Panc1 (cell line): ENCODE data around the gene NEK4. TPM values are rescaled to one million over a fixed set of nuclear protein-coding genes. Genes with fewer than 3 reads are reported as not detected.

Experiments
- ATAC-seq: fragments of 200-7000 bp; cut with Tn5 transposase; 2 replicates; pipeline ENCODE4 v1.9.1; 2020; ENCODE audit warnings: mild to moderate bottlenecking, moderate library complexity
- BruUV-seq: library from RNA; stranded (reverse); fragments of 400-500 nt; replicated peaks from 2 replicates; lab custom pipeline; 2021; lab: Mats Ljungman, UMichigan
- CTCF ChIA-PET: fragments of 300-600 bp; sonication (Branson Sonifier 250); formaldehyde crosslinking; loops from one replicate; lab custom pipeline; 2022; ENCODE audit warnings: antibody characterized with exemption; lab: Charles Lee
- POLR2A ChIA-PET: fragments of 300-600 bp; sonication (Branson Sonifier 250); formaldehyde crosslinking; loops from one replicate; lab custom pipeline; 2022; ENCODE audit warnings: antibody characterized with exemption; lab: Charles Lee
- DNase-seq: peaks from one replicate; pipeline ENCODE4 v3.0.0-alpha.2; 2010; ENCODE audit warnings: low read depth, low spot score
- H3K27ac ChIP-seq: 2 replicates; pipeline ENCODE4 v1.5.1; 2011; ENCODE audit warnings: mild to moderate bottlenecking, low read length, inconsistent platforms
- H3K27me3 ChIP-seq: fragments of 200-500 bp; sonication (Bioruptor generic); 2 replicates; pipeline ENCODE4 v1.6.0; 2014; ENCODE audit warnings: low read length, inconsistent platforms; ENCODE audit not compliant: control insufficient read depth, insufficient read depth
- H3K36me3 ChIP-seq: fragments of 200-500 bp; sonication (Bioruptor generic); 2 replicates; pipeline ENCODE4 v1.5.1; 2014; ENCODE audit warnings: inconsistent platforms, mild to moderate bottlenecking, low read length, moderate library complexity; ENCODE audit not compliant: control insufficient read depth, insufficient read depth
- H3K4me1 ChIP-seq: 2 replicates; pipeline ENCODE4 v1.5.1; 2011; ENCODE audit warnings: inconsistent platforms, mild to moderate bottlenecking, low read length, moderate library complexity; ENCODE audit not compliant: control insufficient read depth, insufficient read depth
- H3K4me3 ChIP-seq, 2 experiments: 2 replicates each; pipeline ENCODE4 v1.5.1; 2011 to 2012; ENCODE audit warnings: low read depth in 2 of 2, low read length in 2 of 2, mild to moderate bottlenecking in 2 of 2, inconsistent platforms in 1 of 2, moderate library complexity in 1 of 2
- H3K9me3 ChIP-seq: fragments of 200-500 bp; sonication (Bioruptor generic); 2 replicates; pipeline ENCODE4 v1.5.1; 2014; ENCODE audit warnings: low read depth, mild to moderate bottlenecking, inconsistent platforms, low read length, moderate library complexity; ENCODE audit not compliant: control insufficient read depth, insufficient read depth
- POLR2AphosphoS5 ChIP-seq: IDR thresholded peaks from 2 replicates; pipeline ENCODE4 v1.6.1; 2012; ENCODE audit warnings: mild to moderate bottlenecking, low read depth, low read length, moderate library complexity
- SIN3A ChIP-seq: IDR thresholded peaks from 2 replicates; pipeline ENCODE4 v1.6.1; 2012; ENCODE audit warnings: low read depth, mild to moderate bottlenecking, low read length, moderate library complexity, borderline replicate concordance; ENCODE audit not compliant: insufficient read depth
- TCF7L2 ChIP-seq: IDR thresholded peaks from 2 replicates; pipeline ENCODE4 v1.6.1; 2011; ENCODE audit warnings: mild to moderate bottlenecking, low read depth, low read length, inconsistent platforms
- in situ Hi-C: cut with HindIII; loops from 2 replicates; pipeline ENCODE4 v1.10.0; 2016; ENCODE audit warnings: low sequenced_read_pairs, low pct_unique_long_range_greater_than_20kb
- intact Hi-C: fragments of 100-400 bp; cut with micrococcal nuclease; formaldehyde crosslinking; loops from one replicate; pipeline ENCODE4 v1.10.0; 2022; ENCODE audit not compliant: unreplicated experiment
- total RNA-seq: library from RNA; stranded (reverse); gene quantifications from one replicate; pipeline ENCODE4 v1.2.1, GENCODE V29; 2021; ENCODE audit not compliant: unreplicated experiment
- TF ChIP-seq, protein P1 (sequence below), 2 experiments: IDR thresholded peaks; 2 replicates each; pipeline ENCODE4 v1.6.1; 2011 to 2012; ENCODE audit warnings: low read depth in 2 of 2, control low read depth in 1 of 2, low read length in 1 of 2, mild to moderate bottlenecking in 1 of 2, moderate library complexity in 1 of 2; ENCODE audit not compliant: insufficient read depth in 1 of 2
- TF ChIP-seq, protein P2 (sequence below): fragments of 450-650 bp; IDR thresholded peaks from 2 replicates; pipeline ENCODE4 v1.5.1; 2017; ENCODE audit warnings: mild to moderate bottlenecking

The NEK4 gene
- total RNA-seq, 1 experiment from 2014 or later, result 22.9 TPM

DNA sequence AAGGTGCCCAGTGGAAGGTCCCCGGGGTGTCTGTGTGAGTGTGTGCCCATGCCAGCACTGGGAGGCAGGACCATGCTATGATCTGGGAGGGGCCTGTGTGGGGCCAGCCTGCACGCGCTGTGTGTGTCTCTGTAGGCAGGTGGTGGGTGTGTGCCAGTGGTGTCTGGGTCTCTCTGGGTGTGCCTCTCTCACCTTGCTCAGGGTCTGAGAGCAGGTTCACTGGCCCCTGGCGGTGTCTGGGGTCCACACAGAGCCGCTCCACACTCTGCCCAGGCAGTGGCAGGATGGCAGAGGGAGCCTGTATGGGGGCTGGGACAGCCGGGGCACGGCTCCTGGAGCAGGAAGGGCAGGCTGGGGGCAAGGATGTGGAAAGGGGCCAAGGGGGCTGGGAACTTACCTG lies 47.1 kb upstream of the NEK4 start:
- ATAC-seq (no peak), DNase-seq (no peak)
- H3K9me3 ChIP-seq, result no peaks in the 10 kb centered on the region
- in situ Hi-C loops (no loop called here), intact Hi-C loops (no loop called here)
- BruUV-seq, result no TSS peak
- no peaks in the 10 kb centered on the region for H3K36me3 ChIP-seq
- TF ChIP-seq, protein P1, sequence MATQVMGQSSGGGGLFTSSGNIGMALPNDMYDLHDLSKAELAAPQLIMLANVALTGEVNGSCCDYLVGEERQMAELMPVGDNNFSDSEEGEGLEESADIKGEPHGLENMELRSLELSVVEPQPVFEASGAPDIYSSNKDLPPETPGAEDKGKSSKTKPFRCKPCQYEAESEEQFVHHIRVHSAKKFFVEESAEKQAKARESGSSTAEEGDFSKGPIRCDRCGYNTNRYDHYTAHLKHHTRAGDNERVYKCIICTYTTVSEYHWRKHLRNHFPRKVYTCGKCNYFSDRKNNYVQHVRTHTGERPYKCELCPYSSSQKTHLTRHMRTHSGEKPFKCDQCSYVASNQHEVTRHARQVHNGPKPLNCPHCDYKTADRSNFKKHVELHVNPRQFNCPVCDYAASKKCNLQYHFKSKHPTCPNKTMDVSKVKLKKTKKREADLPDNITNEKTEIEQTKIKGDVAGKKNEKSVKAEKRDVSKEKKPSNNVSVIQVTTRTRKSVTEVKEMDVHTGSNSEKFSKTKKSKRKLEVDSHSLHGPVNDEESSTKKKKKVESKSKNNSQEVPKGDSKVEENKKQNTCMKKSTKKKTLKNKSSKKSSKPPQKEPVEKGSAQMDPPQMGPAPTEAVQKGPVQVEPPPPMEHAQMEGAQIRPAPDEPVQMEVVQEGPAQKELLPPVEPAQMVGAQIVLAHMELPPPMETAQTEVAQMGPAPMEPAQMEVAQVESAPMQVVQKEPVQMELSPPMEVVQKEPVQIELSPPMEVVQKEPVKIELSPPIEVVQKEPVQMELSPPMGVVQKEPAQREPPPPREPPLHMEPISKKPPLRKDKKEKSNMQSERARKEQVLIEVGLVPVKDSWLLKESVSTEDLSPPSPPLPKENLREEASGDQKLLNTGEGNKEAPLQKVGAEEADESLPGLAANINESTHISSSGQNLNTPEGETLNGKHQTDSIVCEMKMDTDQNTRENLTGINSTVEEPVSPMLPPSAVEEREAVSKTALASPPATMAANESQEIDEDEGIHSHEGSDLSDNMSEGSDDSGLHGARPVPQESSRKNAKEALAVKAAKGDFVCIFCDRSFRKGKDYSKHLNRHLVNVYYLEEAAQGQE (IDR thresholded peaks at IDR 0.05; ENCODE audit: insufficient read depth in 1 of 2, low read depth in 2 of 2, low read length in 1 of 2), result no peak
- TF ChIP-seq SIN3A (no peak), TCF7L2 (no peak), POLR2AphosphoS5 (no peak)
- TF ChIP-seq, protein P2, sequence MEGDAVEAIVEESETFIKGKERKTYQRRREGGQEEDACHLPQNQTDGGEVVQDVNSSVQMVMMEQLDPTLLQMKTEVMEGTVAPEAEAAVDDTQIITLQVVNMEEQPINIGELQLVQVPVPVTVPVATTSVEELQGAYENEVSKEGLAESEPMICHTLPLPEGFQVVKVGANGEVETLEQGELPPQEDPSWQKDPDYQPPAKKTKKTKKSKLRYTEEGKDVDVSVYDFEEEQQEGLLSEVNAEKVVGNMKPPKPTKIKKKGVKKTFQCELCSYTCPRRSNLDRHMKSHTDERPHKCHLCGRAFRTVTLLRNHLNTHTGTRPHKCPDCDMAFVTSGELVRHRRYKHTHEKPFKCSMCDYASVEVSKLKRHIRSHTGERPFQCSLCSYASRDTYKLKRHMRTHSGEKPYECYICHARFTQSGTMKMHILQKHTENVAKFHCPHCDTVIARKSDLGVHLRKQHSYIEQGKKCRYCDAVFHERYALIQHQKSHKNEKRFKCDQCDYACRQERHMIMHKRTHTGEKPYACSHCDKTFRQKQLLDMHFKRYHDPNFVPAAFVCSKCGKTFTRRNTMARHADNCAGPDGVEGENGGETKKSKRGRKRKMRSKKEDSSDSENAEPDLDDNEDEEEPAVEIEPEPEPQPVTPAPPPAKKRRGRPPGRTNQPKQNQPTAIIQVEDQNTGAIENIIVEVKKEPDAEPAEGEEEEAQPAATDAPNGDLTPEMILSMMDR, result no peak
- no peaks in the 10 kb centered on the region for H3K4me1 ChIP-seq
- no peak overlapping the region for H3K27ac ChIP-seq
- no peaks in the 10 kb centered on the region for H3K27me3 ChIP-seq
- ChIA-PET POLR2A (no interaction called here), CTCF (no interaction called here)
- no peak overlapping the region for H3K4me3 ChIP-seq

DNA sequence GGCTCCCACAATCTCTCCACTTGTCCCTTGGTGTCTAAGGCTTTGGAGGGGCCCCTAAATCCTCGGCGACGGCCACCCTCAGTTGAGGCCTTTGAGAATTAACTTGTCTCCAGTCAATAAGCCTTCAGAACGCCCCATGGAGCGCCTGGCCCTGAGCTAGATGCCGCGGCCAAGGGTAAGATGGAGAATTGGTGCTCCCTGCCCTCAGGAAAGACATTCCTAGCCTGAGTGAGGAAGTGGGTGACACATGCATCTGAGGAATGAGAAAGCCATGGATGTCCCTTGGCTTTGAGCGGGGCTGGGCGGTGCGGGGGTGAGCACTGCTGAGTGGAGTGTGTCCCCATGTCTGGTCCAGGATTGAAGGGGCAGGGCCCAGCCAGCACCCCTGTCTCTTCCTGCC lies 46.5 kb upstream of the NEK4 start:
- Histone ChIP-seq H3K4me3 (no peak overlapping the region), H3K4me1 (no peaks in the 10 kb centered on the region), H3K27me3 (no peaks in the 10 kb centered on the region), H3K9me3 (no peaks in the 10 kb centered on the region), H3K36me3 (no peaks in the 10 kb centered on the region), H3K27ac (no peak overlapping the region)
- intact Hi-C loops (no loop called here), in situ Hi-C loops (no loop called here)
- TF ChIP-seq, protein P2, result no peak
- TF ChIP-seq TCF7L2 (no peak), POLR2AphosphoS5 (no peak), SIN3A (no peak)
- TF ChIP-seq, protein P1 (IDR thresholded peaks at IDR 0.05; ENCODE audit: insufficient read depth in 1 of 2, low read depth in 2 of 2, low read length in 1 of 2), result no peak
- no peak for DNase-seq
- no peak for ATAC-seq
- ChIA-PET CTCF (interaction anchor here (0.6 kb wide), 1 partner anchor 266 kb away, joined by 3 read pairs; no protein-coding TSS in a partner anchor), POLR2A (no interaction called here)
- BruUV-seq, result no TSS peak
